ENCODE results near the gene BSX.

Gene BSX

GRCh38 chr11:122981388-122982264, at the start of gene BSX:
Gene BSX, minus strand, starts transcription at chr11:122981834. Its CDS starts 163 bp downstream, at chr11:122981671.
- Histone ChIP-seq H3K27ac (ENCODE audit: low read depth, low read length) (no peak within 1 kb of the TSS), H3K4me3 (ENCODE audit: low read depth in 1 of 2, low read length in 2 of 2) (no peak within 1 kb of the TSS), H3K36me3 (ENCODE audit: control insufficient read depth in 1 of 2, insufficient read depth in 2 of 2, low read length in 2 of 2) (no peaks in the 10 kb centered on the region), H3K9me3 (ENCODE audit: control insufficient read depth in 1 of 2, low read length in 2 of 2) (no peaks in the 10 kb centered on the region), H3K27me3 (ENCODE audit: control insufficient read depth in 1 of 2, insufficient read depth in 2 of 2, low read length in 2 of 2) (peaks cover 78 to 94% of the 10 kb centered on the region in 2 donors), H3K9ac (ENCODE audit: low read depth in 1 of 2, low read length in 2 of 2) (no peak within 1 kb of the TSS), H3K4me1 (ENCODE audit: control insufficient read depth in 1 of 2, insufficient read depth in 2 of 2, low read length in 2 of 2) (peaks cover 0 to 5% of the 10 kb centered on the region in 2 donors)

- H3K4me1 ChIP-seq (ENCODE audit: control insufficient read depth in 1 of 2, insufficient read depth in 2 of 2, low read length in 2 of 2), result no peaks in the 10 kb centered on the region
- peaks cover 0 to 4% of the 10 kb centered on the region in 2 donors for H3K27me3 ChIP-seq (ENCODE audit: control insufficient read depth in 1 of 2, insufficient read depth in 2 of 2, low read length in 2 of 2)
These were observed 48.9 kb upstream of the BSX start for GRCh38 chr11:123030517-123030916.

GRCh38 chr11:123020968-123021367, 39.3 kb upstream of the BSX start:
- no peak overlapping the region for H3K9ac ChIP-seq (ENCODE audit: low read depth in 1 of 2, low read length in 2 of 2)
- H3K36me3 ChIP-seq (ENCODE audit: control insufficient read depth in 1 of 2, insufficient read depth in 2 of 2, low read length in 2 of 2), result no peaks in the 10 kb centered on the region
- H3K27me3 ChIP-seq (ENCODE audit: control insufficient read depth in 1 of 2, insufficient read depth in 2 of 2, low read length in 2 of 2), result peaks cover 0 to 8% of the 10 kb centered on the region in 2 donors
- no peak overlapping the region for H3K27ac ChIP-seq (ENCODE audit: low read depth, low read length)
- H3K4me1 ChIP-seq (ENCODE audit: control insufficient read depth in 1 of 2, insufficient read depth in 2 of 2, low read length in 2 of 2), result peaks cover 0 to 4% of the 10 kb centered on the region in 2 donors
- no peaks in the 10 kb centered on the region for H3K9me3 ChIP-seq (ENCODE audit: control insufficient read depth in 1 of 2, low read length in 2 of 2)
- H3K4me3 ChIP-seq (ENCODE audit: low read depth in 1 of 2, low read length in 2 of 2), result no peak overlapping the region

More at GRCh38 chr11:123030517-123030916, 48.9 kb upstream of the BSX start:
- Histone ChIP-seq H3K27ac (ENCODE audit: low read depth, low read length) (no peak overlapping the region), H3K36me3 (ENCODE audit: control insufficient read depth in 1 of 2, insufficient read depth in 2 of 2, low read length in 2 of 2) (no peaks in the 10 kb centered on the region), H3K9ac (ENCODE audit: low read depth in 1 of 2, low read length in 2 of 2) (no peak overlapping the region), H3K4me3 (ENCODE audit: low read depth in 1 of 2, low read length in 2 of 2) (no peak overlapping the region), H3K9me3 (ENCODE audit: control insufficient read depth in 1 of 2, low read length in 2 of 2) (no peaks in the 10 kb centered on the region)

- no peak overlapping the region for H3K9ac ChIP-seq (ENCODE audit: low read depth in 1 of 2, low read length in 2 of 2)
- H3K9me3 ChIP-seq (ENCODE audit: control insufficient read depth in 1 of 2, low read length in 2 of 2), result no peaks in the 10 kb centered on the region
- H3K27ac ChIP-seq (ENCODE audit: low read depth, low read length), result no peak overlapping the region
- H3K4me1 ChIP-seq (ENCODE audit: control insufficient read depth in 1 of 2, insufficient read depth in 2 of 2, low read length in 2 of 2), result peaks cover 0 to 4% of the 10 kb centered on the region in 2 donors
- no peaks in the 10 kb centered on the region for H3K36me3 ChIP-seq (ENCODE audit: control insufficient read depth in 1 of 2, insufficient read depth in 2 of 2, low read length in 2 of 2)
- no peak overlapping the region for H3K4me3 ChIP-seq (ENCODE audit: low read depth in 1 of 2, low read length in 2 of 2)
- no peaks in the 10 kb centered on the region for H3K27me3 ChIP-seq (ENCODE audit: control insufficient read depth in 1 of 2, insufficient read depth in 2 of 2, low read length in 2 of 2)
These were observed 37.1 kb upstream of the BSX start for GRCh38 chr11:123018702-123019101.

- no peak overlapping the region for H3K4me3 ChIP-seq (ENCODE audit: low read depth in 1 of 2, low read length in 2 of 2)
- no peaks in the 10 kb centered on the region for H3K4me1 ChIP-seq (ENCODE audit: control insufficient read depth in 1 of 2, insufficient read depth in 2 of 2, low read length in 2 of 2)
- no peaks in the 10 kb centered on the region for H3K9me3 ChIP-seq (ENCODE audit: control insufficient read depth in 1 of 2, low read length in 2 of 2)
- no peak overlapping the region for H3K9ac ChIP-seq (ENCODE audit: low read depth in 1 of 2, low read length in 2 of 2)
- no peak overlapping the region for H3K27ac ChIP-seq (ENCODE audit: low read depth, low read length)
- H3K36me3 ChIP-seq (ENCODE audit: control insufficient read depth in 1 of 2, insufficient read depth in 2 of 2, low read length in 2 of 2), result no peaks in the 10 kb centered on the region
- no peaks in the 10 kb centered on the region for H3K27me3 ChIP-seq (ENCODE audit: control insufficient read depth in 1 of 2, insufficient read depth in 2 of 2, low read length in 2 of 2)
These were observed 29.9 kb upstream of the BSX start for GRCh38 chr11:123011510-123011909.

GRCh38 chr11:123006860-123007542, 25.4 kb upstream of the BSX start:
- Histone ChIP-seq H3K9me3 (ENCODE audit: control insufficient read depth in 1 of 2, low read length in 2 of 2) (no peaks in the 10 kb centered on the region), H3K27me3 (ENCODE audit: control insufficient read depth in 1 of 2, insufficient read depth in 2 of 2, low read length in 2 of 2) (no peaks in the 10 kb centered on the region), H3K4me3 (ENCODE audit: low read depth in 1 of 2, low read length in 2 of 2) (no peak overlapping the region), H3K27ac (ENCODE audit: low read depth, low read length) (no peak overlapping the region), H3K4me1 (ENCODE audit: control insufficient read depth in 1 of 2, insufficient read depth in 2 of 2, low read length in 2 of 2) (no peaks in the 10 kb centered on the region), H3K9ac (ENCODE audit: low read depth in 1 of 2, low read length in 2 of 2) (no peak overlapping the region), H3K36me3 (ENCODE audit: control insufficient read depth in 1 of 2, insufficient read depth in 2 of 2, low read length in 2 of 2) (no peaks in the 10 kb centered on the region)

- Histone ChIP-seq H3K4me3 (ENCODE audit: low read depth in 1 of 2, low read length in 2 of 2) (no peak overlapping the region), H3K36me3 (ENCODE audit: control insufficient read depth in 1 of 2, insufficient read depth in 2 of 2, low read length in 2 of 2) (no peaks in the 10 kb centered on the region), H3K27ac (ENCODE audit: low read depth, low read length) (no peak overlapping the region)
These were observed 19.1 kb upstream of the BSX start for GRCh38 chr11:123000721-123001120.

GRCh38 chr11:122998727-122999366, 17.2 kb upstream of the BSX start:
- Histone ChIP-seq H3K27ac (ENCODE audit: low read depth, low read length) (no peak overlapping the region), H3K36me3 (ENCODE audit: control insufficient read depth in 1 of 2, insufficient read depth in 2 of 2, low read length in 2 of 2) (no peaks in the 10 kb centered on the region), H3K27me3 (ENCODE audit: control insufficient read depth in 1 of 2, insufficient read depth in 2 of 2, low read length in 2 of 2) (peaks cover 0 to 7% of the 10 kb centered on the region in 2 donors), H3K9ac (ENCODE audit: low read depth in 1 of 2, low read length in 2 of 2) (no peak overlapping the region), H3K4me1 (ENCODE audit: control insufficient read depth in 1 of 2, insufficient read depth in 2 of 2, low read length in 2 of 2) (no peaks in the 10 kb centered on the region), H3K9me3 (ENCODE audit: control insufficient read depth in 1 of 2, low read length in 2 of 2) (no peaks in the 10 kb centered on the region), H3K4me3 (ENCODE audit: low read depth in 1 of 2, low read length in 2 of 2) (no peak overlapping the region)

More at GRCh38 chr11:123000721-123001120, 19.1 kb upstream of the BSX start:
- Histone ChIP-seq H3K9me3 (ENCODE audit: control insufficient read depth in 1 of 2, low read length in 2 of 2) (no peaks in the 10 kb centered on the region), H3K27me3 (ENCODE audit: control insufficient read depth in 1 of 2, insufficient read depth in 2 of 2, low read length in 2 of 2) (peaks cover 0 to 7% of the 10 kb centered on the region in 2 donors), H3K4me1 (ENCODE audit: control insufficient read depth in 1 of 2, insufficient read depth in 2 of 2, low read length in 2 of 2) (no peaks in the 10 kb centered on the region), H3K9ac (ENCODE audit: low read depth in 1 of 2, low read length in 2 of 2) (no peak overlapping the region)

GRCh38 chr11:122995526-122995925, 13.9 kb upstream of the BSX start:
- Histone ChIP-seq H3K4me3 (ENCODE audit: low read depth in 1 of 2, low read length in 2 of 2) (no peak overlapping the region), H3K36me3 (ENCODE audit: control insufficient read depth in 1 of 2, insufficient read depth in 2 of 2, low read length in 2 of 2) (no peaks in the 10 kb centered on the region), H3K27me3 (ENCODE audit: control insufficient read depth in 1 of 2, insufficient read depth in 2 of 2, low read length in 2 of 2) (peaks cover 0 to 7% of the 10 kb centered on the region in 2 donors), H3K4me1 (ENCODE audit: control insufficient read depth in 1 of 2, insufficient read depth in 2 of 2, low read length in 2 of 2) (no peaks in the 10 kb centered on the region), H3K9me3 (ENCODE audit: control insufficient read depth in 1 of 2, low read length in 2 of 2) (no peaks in the 10 kb centered on the region), H3K9ac (ENCODE audit: low read depth in 1 of 2, low read length in 2 of 2) (no peak overlapping the region), H3K27ac (ENCODE audit: low read depth, low read length) (no peak overlapping the region)
